SU-DHL-6 (cell line): ENCODE results near the gene DNAI2.

Experiments
- EZH2phosphoT487 ChIP-seq: fragments of 200-600 bp; sonication (generic), shearing (Covaris generic); conservative IDR thresholded peaks from 2 replicates; pipeline ENCODE4 v1.6.1; 2018; ENCODE audit warnings: mild to moderate bottlenecking, antibody characterized with exemption, low read length, moderate library complexity, mixed read lengths
- TF ChIP-seq, protein P1 (sequence below): fragments of 200-600 bp; sonication (generic); IDR thresholded peaks from one replicate; pipeline ENCODE4 v1.5.1; 2017; ENCODE audit warnings: antibody characterized with exemption, mild to moderate bottlenecking, low read length, moderate library complexity; ENCODE audit not compliant: insufficient read depth, poor library complexity, severe bottlenecking

DNA sequence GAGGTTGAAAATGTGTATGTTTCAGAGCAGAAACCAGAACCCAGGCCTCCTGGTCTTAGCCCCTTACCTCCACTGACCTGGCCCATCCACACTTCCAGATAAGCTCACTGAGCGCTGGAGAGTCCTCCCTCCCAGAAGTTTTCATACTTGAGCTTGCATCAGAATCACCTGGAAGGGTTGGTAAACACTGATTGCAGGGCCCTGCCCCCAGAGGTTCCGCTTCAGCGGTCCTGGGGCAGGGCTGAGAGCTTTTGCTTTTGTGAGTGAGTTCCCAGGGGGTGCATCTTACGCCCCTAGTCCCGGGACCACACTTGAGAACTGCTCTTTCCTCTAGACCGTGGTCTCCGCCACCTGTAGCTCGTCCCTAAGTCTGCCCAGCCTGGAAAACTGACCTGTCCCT is 40.1 kb upstream of the DNAI2 start:
- TF ChIP-seq EZH2phosphoT487, result no peak
- TF ChIP-seq, protein P1, sequence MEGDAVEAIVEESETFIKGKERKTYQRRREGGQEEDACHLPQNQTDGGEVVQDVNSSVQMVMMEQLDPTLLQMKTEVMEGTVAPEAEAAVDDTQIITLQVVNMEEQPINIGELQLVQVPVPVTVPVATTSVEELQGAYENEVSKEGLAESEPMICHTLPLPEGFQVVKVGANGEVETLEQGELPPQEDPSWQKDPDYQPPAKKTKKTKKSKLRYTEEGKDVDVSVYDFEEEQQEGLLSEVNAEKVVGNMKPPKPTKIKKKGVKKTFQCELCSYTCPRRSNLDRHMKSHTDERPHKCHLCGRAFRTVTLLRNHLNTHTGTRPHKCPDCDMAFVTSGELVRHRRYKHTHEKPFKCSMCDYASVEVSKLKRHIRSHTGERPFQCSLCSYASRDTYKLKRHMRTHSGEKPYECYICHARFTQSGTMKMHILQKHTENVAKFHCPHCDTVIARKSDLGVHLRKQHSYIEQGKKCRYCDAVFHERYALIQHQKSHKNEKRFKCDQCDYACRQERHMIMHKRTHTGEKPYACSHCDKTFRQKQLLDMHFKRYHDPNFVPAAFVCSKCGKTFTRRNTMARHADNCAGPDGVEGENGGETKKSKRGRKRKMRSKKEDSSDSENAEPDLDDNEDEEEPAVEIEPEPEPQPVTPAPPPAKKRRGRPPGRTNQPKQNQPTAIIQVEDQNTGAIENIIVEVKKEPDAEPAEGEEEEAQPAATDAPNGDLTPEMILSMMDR, result no peak
